A549 (cell line): ENCODE results near the gene EEFSEC. TPM values are rescaled to one million over a fixed set of nuclear protein-coding genes. Genes with fewer than 3 reads are reported as not detected.

Experiments
- ATAC-seq, 2 experiments: fragments of 200-7000 bp in 1 of 2; fragments of >200 bp in 1 of 2; cut with Nextera tagmentation in 1 of 2; cut with Tn5 transposase in 1 of 2; 3 replicates each; pipeline versions ENCODE4 v1.8.0 to v1.9.1; 2018 to 2020; ENCODE audit warnings: mild to moderate bottlenecking in 1 of 2, moderate library complexity in 1 of 2
- CTCF ChIA-PET: fragments of 300-600 bp; sonication (Branson Sonifier 250); formaldehyde crosslinking; extraction: SDS; loops from one replicate; lab custom pipeline; 2021; ENCODE audit warnings: antibody characterized with exemption, inconsistent platforms; lab: Yijun Ruan, JAX
- POLR2A ChIA-PET: fragments of 350-600 bp; formaldehyde crosslinking; extraction: SDS; loops from one replicate; lab custom pipeline; 2021; ENCODE audit warnings: antibody characterized with exemption, inconsistent platforms; lab: Yijun Ruan, JAX
- DNase-seq, 2 experiments: peaks; one replicate each; pipeline versions ENCODE4 v3.0.0 to v3.0.0-alpha.2; 2011 to 2016; ENCODE audit warnings: low read depth in 1 of 2, low spot score in 1 of 2
- FAIRE-seq: peaks from 2 replicates; lab custom pipeline; 2011; peaks lifted over from hg19 to GRCh38; lab: Jason Lieb, UNC
- H3K27ac ChIP-seq, 2 experiments: fragments of >200 bp; sonication (Bioruptor Twin); formaldehyde crosslinking; 3 replicates each; pipeline ENCODE4 v1.5.1; 2016 to 2017
- H3K4me1 ChIP-seq: fragments of >200 bp; sonication (Bioruptor Twin); formaldehyde crosslinking; 3 replicates; pipeline ENCODE4 v1.6.1; 2016
- H3K4me2 ChIP-seq: fragments of >200 bp; sonication (Bioruptor Twin); formaldehyde crosslinking; 3 replicates; pipeline ENCODE4 v1.6.1; 2016
- H3K4me3 ChIP-seq: fragments of >200 bp; sonication (Bioruptor Twin); formaldehyde crosslinking; 3 replicates; pipeline ENCODE4 v1.5.1; 2016
- H3K9me3 ChIP-seq: fragments of >200 bp; sonication (Bioruptor Twin); formaldehyde crosslinking; 3 replicates; pipeline ENCODE4 v1.6.1; 2016
- ATOH8 ChIP-seq: fragments of 250-450 bp; sonication (Bioruptor Pico); IDR thresholded peaks from 2 replicates; pipeline ENCODE4 v1.5.0; 2020; ENCODE audit warnings: low read depth, mild to moderate bottlenecking, moderate library complexity
- BCL3 ChIP-seq: fragments of >200 bp; sonication (Bioruptor Twin); formaldehyde crosslinking; IDR thresholded peaks from 3 replicates; pipeline ENCODE4 v1.6.1; 2016
- BHLHE40 ChIP-seq: IDR thresholded peaks from 2 replicates; pipeline ENCODE4 v1.6.1; 2012; ENCODE audit warnings: low read depth, low read length, inconsistent platforms
- CBX2 ChIP-seq: fragments of 200-600 bp; sonication (generic); IDR thresholded peaks from 2 replicates; pipeline ENCODE4 v1.6.1; 2016; ENCODE audit warnings: low read depth, mild to moderate bottlenecking, borderline replicate concordance
- CHD4 ChIP-seq: fragments of 200-600 bp; sonication (generic); IDR thresholded peaks from 2 replicates; pipeline ENCODE4 v1.6.1; 2016; ENCODE audit warnings: antibody characterized with exemption, mild to moderate bottlenecking, borderline replicate concordance
- EHMT2 ChIP-seq: fragments of 200-600 bp; sonication (generic); IDR thresholded peaks from 2 replicates; pipeline ENCODE4 v1.6.1; 2016; ENCODE audit warnings: antibody characterized with exemption, low read depth, mild to moderate bottlenecking, moderate library complexity
- EP300 ChIP-seq, 2 experiments: fragments of >200 bp; sonication (Bioruptor Twin); formaldehyde crosslinking; IDR thresholded peaks; 2 replicates in 1 of 2; 3 replicates in 1 of 2; pipeline ENCODE4 v1.6.1; 2016 to 2017
- FOSL2 ChIP-seq, 2 experiments: fragments of 450-650 bp in 1 of 2; fragments of >200 bp in 1 of 2; sonication (Bioruptor Twin) in 1 of 2; formaldehyde crosslinking; IDR thresholded peaks; 2 replicates each; pipeline versions ENCODE4 v1.5.0 to v1.6.1; 2016 to 2020; ENCODE audit warnings: mild to moderate bottlenecking in 1 of 2, moderate library complexity in 1 of 2
- FOXS1 ChIP-seq: fragments of 250-450 bp; sonication (Bioruptor Pico); IDR thresholded peaks from 2 replicates; pipeline ENCODE4 v1.5.0; 2020; ENCODE audit warnings: mild to moderate bottlenecking, moderate library complexity
- HDAC2 ChIP-seq: fragments of 200-600 bp; sonication (generic); IDR thresholded peaks from 2 replicates; pipeline ENCODE4 v1.6.1; 2016
- HES2 ChIP-seq: fragments of >200 bp; sonication (Bioruptor Twin); formaldehyde crosslinking; IDR thresholded peaks from 2 replicates; pipeline ENCODE4 v1.6.1; 2016
- HMGXB4 ChIP-seq: fragments of 250-450 bp; sonication (Bioruptor Pico); IDR thresholded peaks from 2 replicates; pipeline ENCODE4 v1.5.0; 2021; ENCODE audit warnings: mild to moderate bottlenecking, moderate library complexity, borderline replicate concordance
- MAFK ChIP-seq: fragments of 450-650 bp; IDR thresholded peaks from 2 replicates; pipeline ENCODE4 v1.6.1; 2014; ENCODE audit not compliant: partially characterized antibody
- NFE2L2 ChIP-seq: fragments of 150-350 bp; conservative IDR thresholded peaks from 2 replicates; pipeline ENCODE4 v1.6.1; 2014; ENCODE audit warnings: low read length
- NPAS2 ChIP-seq: fragments of 250-450 bp; sonication (Bioruptor Pico); IDR thresholded peaks from 2 replicates; pipeline ENCODE4 v1.8.0; 2022; ENCODE audit warnings: mild to moderate bottlenecking, moderate library complexity, borderline replicate concordance
- RCOR1 ChIP-seq: fragments of 150-350 bp; IDR thresholded peaks from 2 replicates; pipeline ENCODE4 v1.6.1; 2014; ENCODE audit warnings: antibody characterized with exemption, low read length, low read depth
- RFX5 ChIP-seq: fragments of 450-650 bp; IDR thresholded peaks from 2 replicates; pipeline ENCODE4 v1.7.1; 2014; ENCODE audit warnings: antibody characterized with exemption, mild to moderate bottlenecking, moderate library complexity
- RNF2 ChIP-seq: fragments of 200-600 bp; sonication (generic); IDR thresholded peaks from 2 replicates; pipeline ENCODE4 v1.6.1; 2016; ENCODE audit warnings: low read depth, mild to moderate bottlenecking, antibody characterized with exemption, moderate library complexity, borderline replicate concordance
- SREBF2 ChIP-seq: fragments of 450-650 bp; IDR thresholded peaks from 2 replicates; pipeline ENCODE4 v1.6.1; 2014; ENCODE audit warnings: mild to moderate bottlenecking, moderate library complexity
- TP53 ChIP-seq: fragments of 250-450 bp; sonication (Bioruptor Pico); IDR thresholded peaks from 2 replicates; pipeline ENCODE4 v1.5.0; 2021; ENCODE audit warnings: mild to moderate bottlenecking, moderate library complexity
- USF2 ChIP-seq: fragments of 450-650 bp; IDR thresholded peaks from 2 replicates; pipeline ENCODE4 v1.6.1; 2014; ENCODE audit warnings: antibody characterized with exemption
- ZC3H11A ChIP-seq: fragments of 450-650 bp; IDR thresholded peaks from 2 replicates; pipeline ENCODE4 v1.6.1; 2014; ENCODE audit warnings: antibody characterized with exemption, mild to moderate bottlenecking
- WGBS: methylation state at CpG from one replicate; pipeline ENCODE4 v1.1.6; 2017; ENCODE audit errors: missing lambda C conversion rate; 5-methylcytosine and 5-hydroxymethylcytosine counted together
- polyA plus RNA-seq, 4 experiments: library from polyadenylated mRNA; depleted of rRNA in 3 of 4; stranded (reverse); fragments of >200 nt; fragmentation: RNase III in 1 of 4; extraction: RNeasy Plus Mini Kit Qiagen cat#74134 plus additional on column Dnase treatment in 1 of 4; gene quantifications; 2 replicates in 3 of 4; 3 replicates in 1 of 4; pipeline ENCODE4 v1.2.3, GENCODE V29; 2011 to 2017

Gene EEFSEC
- polyA plus RNA-seq, 2 of the 4 experiments (the other 2 are of a cell fraction): 6.9 to 7.3 TPM

GRCh38 chr3:128199110-128199509 is 45.8 kb downstream of the EEFSEC start:
- POLR2A ChIA-PET: no interaction called here
- FAIRE-seq: no peak
- Histone ChIP-seq H3K9me3 (no peaks in the 10 kb centered on the region), H3K4me3 (no peak overlapping the region), H3K4me1 (no peaks in the 10 kb centered on the region), H3K27ac (no peak overlapping the region), H3K4me2 (no peak overlapping the region)
- CTCF ChIA-PET: no interaction called here
- DNase-seq: no peak
- TF ChIP-seq EHMT2: no peak
- no peak for TF ChIP-seq BHLHE40
- ATAC-seq: no peak
- WGBS: 90% methylated on average over 1 of the region's 1 CpG

- ChIA-PET POLR2A (no interaction called here), CTCF (interaction anchor here (1.1 to 1.5 kb wide), 2 partner anchors 31 to 106 kb away, joined by 3 to 5 read pairs; no protein-coding TSS in a partner anchor)
- DNase-seq (no peak), ATAC-seq (no peak), FAIRE-seq (no peak)
- Histone ChIP-seq H3K4me1 (no peaks in the 10 kb centered on the region), H3K4me2 (no peak overlapping the region), H3K4me3 (no peak overlapping the region), H3K27ac (no peak overlapping the region), H3K9me3 (no peaks in the 10 kb centered on the region)
- 89% methylated on average over 1 of the region's 1 CpG for WGBS
- TF ChIP-seq HES2 (no peak), CHD4 (no peak), RFX5 (no peak), ATOH8 (no peak), NFE2L2 (no peak), EP300 (IDR thresholded peaks at IDR 0.05) (no peak), CBX2 (no peak), EHMT2 (no peak), FOXS1 (CRISPR knock-in tag) (no peak), BCL3 (no peak), BHLHE40 (no peak), SREBF2 (no peak), NPAS2 (no peak), FOSL2 (IDR thresholded peaks at IDR 0.05) (no peak), FOSL2 (CRISPR knock-in tag; IDR thresholded peaks at IDR 0.05) (no peak)
Measured at GRCh38 chr3:128201158-128201755, 48.0 kb downstream of the EEFSEC start.

- WGBS: 88% methylated on average over 3 of the region's 3 CpGs
- H3K4me1 ChIP-seq: no peaks in the 10 kb centered on the region
- H3K4me3 ChIP-seq: no peak overlapping the region
- no peaks in the 10 kb centered on the region for H3K9me3 ChIP-seq
- H3K4me2 ChIP-seq: no peak overlapping the region
- CTCF ChIA-PET: no interaction called here
- TF ChIP-seq ATOH8 (no peak), ZC3H11A (no peak), HDAC2 (no peak), USF2 (no peak), HMGXB4 (CRISPR knock-in tag) (no peak), SREBF2 (no peak), NPAS2 (no peak), RCOR1 (no peak), RNF2 (no peak), CHD4 (no peak), NFE2L2 (no peak), MAFK (no peak), TP53 (CRISPR knock-in tag) (no peak), FOXS1 (CRISPR knock-in tag) (no peak)
- POLR2A ChIA-PET: no interaction called here
- no peak for FAIRE-seq
- H3K27ac ChIP-seq: no peak overlapping the region
- ATAC-seq: no peak
- DNase-seq: no peak
Measured at GRCh38 chr3:128203169-128203568, 49.9 kb downstream of the EEFSEC start.
